ENCODE data around the gene SUPT20H. TPM values are rescaled to one million over a fixed set of nuclear protein-coding genes. Genes with fewer than 3 reads are reported as not detected.
"Not testable (repeated sequence)": the region's sequence is repeated elsewhere in the genome, so short reads cannot be mapped to it uniquely, and the experiment has no call there.

SUPT20H gene
- total RNA-seq, 1 donor from 2014 or later: 100.0 TPM

DNA sequence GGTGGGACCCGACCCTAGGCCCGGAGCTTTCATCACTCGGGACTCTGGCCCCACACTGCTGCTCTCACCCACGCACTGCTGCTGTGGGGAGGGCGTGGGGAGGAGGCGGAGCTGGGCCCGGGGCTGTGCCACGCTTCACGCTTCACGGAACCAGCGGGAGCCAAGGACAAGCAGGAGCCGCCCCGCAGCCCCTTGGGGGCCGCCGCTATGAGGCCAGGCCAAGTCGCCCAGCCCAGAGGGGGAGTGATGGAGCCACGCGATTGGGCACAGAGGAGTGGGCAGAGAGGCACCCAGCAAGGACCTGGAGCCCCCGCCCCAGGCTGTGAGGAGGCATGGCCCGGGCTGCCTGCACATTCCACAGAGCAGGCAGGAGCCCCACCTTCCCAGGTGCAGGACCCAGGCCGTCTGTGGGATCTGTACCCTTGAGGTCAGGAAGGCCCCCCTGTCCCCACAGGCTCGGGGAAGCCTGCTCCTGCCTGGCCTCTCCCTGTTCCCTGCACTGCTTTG, 10.2 kb upstream of the SUPT20H start:
- DNase-seq (ENCODE audit: low spot score): no peak

DNA sequence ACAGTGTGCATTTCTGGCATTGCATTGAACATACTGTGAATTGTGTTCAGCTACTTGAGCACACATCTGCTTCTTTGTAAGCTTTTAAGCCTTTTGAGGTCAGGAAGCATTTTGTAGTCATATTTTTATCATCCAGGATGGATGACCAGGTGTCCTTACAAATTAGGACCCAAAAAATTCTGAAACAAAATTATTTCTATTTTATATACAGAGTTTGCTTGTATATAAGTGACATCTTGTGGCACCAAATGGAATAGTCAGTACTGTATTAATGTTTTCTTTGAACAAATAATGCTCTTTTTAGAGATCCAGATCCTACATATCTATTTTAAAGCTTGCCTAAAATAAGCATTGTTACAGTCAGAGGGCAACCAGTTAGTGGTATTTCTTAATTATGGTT, 9.5 kb upstream of the SUPT20H start:
- no peak for DNase-seq (ENCODE audit: low spot score)

DNA sequence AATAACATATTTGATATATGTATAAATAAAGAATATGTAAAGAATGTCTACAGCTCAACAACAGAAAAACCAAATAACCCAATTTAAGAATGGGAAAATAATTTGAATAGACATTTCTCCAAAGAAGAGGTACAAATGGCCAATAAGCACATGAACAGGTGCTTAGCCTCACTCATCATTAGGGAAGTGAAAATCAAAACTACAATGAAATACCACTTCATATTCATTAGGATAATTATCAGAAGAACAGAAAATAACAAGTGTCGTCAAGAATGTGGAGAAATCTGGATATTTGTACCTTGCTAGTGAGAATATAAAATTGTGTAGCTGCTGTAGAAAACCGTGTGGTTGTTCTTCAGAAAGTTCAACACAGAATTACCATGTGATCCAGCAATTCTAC, 8.4 kb upstream of the SUPT20H start:
- DNase-seq (ENCODE audit: low spot score): no peak

DNA sequence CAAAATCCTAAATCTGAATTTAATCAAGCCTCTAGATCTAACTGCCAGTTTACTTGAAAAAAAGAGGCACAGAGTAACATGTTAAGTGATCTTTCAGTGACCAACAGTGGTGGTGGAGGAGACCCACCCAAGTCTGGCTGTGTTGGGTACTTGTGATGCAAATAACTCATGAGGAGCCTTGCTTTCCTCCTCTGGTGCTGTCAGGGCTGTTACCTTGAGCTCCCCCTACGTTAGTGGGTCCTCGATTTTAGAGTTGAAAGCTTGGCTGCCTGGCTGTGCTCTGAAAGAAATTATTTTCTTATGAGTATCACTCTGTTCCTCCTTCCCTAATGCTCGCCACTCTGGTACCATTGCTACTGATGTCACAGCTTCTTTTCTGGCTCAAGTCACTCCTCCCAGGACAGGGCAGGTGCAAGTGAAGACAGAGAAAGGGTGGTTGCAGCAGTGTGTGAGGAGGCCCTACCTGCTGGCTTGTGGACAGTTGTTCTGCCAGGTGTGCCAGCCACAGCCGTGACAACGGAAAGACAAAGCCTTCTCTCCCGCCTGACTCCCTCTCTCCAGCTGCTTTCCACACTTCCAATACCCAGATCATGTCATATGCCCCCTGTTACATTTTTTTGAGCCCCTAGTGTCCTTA, 6.5 kb upstream of the SUPT20H start:
- DNase-seq (ENCODE audit: low spot score): no peak

DNA sequence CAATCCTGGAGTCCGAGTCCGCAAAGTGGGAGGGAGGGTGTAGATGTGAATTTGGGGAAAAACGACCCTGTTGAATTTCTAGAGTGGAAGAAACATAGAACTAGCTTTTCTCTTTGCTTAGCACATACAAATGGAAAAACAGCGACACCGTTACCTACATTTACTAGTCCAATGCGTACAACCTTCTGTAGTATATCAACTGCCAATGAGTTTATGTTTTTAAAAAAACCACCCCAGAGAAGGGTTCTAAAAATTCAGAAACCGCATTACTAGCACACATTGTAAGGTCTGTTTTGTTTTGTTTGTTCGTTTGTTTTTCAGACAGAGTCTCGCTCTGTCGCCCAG, 332 bp upstream of the SUPT20H start:
- DNase-seq (ENCODE audit: low spot score): no peak

DNA sequence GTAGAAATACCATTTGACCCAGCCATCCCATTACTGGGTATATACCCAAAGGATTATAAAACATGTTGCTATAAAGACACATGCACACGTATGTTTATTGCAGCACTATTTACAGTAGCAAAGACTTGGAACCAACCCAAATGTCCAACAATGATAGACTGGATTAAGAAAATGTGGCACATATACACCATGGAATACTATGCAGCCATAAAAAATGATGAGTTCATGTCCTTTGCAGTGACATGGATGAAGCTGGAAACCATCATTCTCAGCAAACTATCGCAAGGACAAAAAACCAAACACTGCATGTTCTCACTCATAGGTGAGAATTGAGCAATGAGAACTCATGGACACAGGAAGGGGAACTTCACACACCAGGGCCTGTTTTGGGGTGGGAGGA, 3.3 kb downstream of the SUPT20H start:
- not testable (repeated sequence) for DNase-seq (ENCODE audit: low spot score)

DNA sequence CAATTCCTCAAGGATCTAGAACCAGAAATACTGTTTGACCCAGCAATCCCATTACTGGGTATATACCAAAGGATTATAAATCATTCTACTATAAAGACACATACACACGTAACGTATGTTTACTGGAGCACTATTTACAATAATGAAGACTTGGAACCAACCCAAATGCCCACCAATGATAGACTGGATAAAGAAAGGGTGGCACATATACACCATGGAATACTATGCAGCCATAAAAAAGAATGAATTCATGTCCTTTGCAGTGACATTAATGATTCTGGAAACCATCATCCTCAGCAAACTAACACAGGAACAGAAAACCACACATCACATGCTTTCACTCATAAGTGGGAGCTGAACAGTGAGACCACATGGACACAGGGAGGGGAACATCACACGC, 6.4 kb downstream of the SUPT20H start:
- DNase-seq (ENCODE audit: low spot score): not testable (repeated sequence)

DNA sequence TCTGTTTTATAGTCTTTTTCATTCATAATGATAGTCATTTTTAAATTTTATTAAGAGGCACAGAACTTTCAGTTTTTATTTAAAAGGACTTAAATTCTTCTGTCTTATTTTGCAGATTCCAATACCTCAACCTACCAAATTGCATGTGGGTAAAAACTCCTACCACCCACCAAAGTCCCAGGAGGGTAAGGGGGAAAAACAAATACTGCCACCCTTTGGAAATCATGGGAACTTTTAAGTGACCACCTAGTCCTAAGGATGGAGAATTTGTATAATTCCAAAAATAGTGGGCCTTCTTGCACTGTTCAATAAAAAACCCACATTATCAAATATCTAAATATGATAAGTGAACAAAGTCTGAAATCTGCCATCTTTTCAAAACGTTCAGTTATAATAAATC, 9.7 kb downstream of the SUPT20H start:
- DNase-seq (ENCODE audit: low spot score): no peak

DNA sequence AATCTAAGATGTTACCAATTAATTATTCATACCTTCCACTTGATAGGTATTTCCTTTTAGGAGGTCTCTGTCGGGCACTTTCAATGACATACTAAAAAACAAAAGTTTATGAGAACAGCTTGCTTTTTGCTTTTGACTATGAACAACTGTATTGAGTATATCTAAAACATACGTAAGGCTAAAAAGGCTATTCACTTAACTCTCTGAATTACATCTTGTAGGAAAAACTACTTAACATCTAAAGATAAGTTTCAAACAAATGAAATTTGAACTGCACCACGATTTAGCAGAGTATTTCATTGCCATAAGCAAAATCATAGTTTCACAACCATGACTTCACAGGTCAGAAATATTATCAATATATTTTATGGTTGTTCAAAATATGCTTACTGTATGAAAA, 11.6 kb downstream of the SUPT20H start:
- DNase-seq (ENCODE audit: low spot score): no peak

DNA sequence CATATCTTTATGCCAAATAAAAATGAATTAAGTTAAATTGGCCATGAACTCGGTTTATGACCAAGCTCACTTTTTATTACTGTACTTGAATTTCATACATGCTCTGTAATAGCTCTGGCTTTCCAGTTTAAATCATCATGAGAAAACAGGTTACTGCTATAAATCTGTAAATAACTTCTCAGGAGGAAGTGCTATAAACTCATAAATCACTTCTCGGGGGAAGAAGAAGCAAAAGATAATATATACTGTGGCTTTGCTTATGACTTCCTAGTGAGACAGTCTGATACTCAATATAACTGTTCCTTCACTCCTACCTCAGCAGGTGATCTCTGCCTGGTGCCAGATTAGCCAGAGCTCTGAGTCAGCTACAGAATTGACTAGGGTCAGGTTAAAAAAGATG, 12.5 kb downstream of the SUPT20H start:
- no peak for DNase-seq (ENCODE audit: low spot score)

DNA sequence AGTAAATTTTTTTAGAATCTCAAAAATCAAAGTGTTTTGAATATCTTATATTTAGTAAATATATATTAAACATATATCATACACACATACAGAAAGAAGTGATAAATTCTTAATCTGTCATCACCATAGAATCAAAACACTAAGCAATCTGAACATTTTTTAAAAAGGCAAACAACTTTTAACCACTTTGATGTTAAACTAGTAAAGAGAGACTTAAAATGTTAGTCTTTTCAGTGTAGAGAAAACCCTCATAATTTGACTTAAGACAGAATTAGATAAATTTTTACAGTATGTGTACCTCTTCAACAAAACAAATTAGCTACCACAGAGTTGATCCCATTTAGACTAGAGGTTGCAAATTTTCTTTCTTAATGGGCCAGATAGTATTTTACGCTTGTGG, 13.4 kb downstream of the SUPT20H start:
- no peak for DNase-seq (ENCODE audit: low spot score)

DNA sequence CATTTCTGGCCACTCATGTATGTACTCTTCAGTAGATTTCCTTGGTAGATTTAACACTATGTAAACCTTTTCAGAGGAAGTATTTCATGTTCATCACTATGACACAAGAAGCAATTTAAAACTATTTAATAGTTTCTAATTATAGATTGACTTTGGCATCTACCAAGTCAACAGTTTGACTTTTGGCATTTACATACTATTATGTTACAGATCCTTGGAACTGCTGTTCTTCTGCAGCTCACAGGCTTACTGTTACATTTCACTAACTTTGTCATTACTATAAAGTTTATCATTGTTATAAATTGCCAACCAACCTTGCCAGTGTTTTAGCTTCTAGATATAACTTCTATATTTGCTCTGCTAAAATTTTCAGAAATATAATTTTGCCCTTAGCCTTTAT, 18.7 kb downstream of the SUPT20H start:
- DNase-seq (ENCODE audit: low spot score): no peak

DNA sequence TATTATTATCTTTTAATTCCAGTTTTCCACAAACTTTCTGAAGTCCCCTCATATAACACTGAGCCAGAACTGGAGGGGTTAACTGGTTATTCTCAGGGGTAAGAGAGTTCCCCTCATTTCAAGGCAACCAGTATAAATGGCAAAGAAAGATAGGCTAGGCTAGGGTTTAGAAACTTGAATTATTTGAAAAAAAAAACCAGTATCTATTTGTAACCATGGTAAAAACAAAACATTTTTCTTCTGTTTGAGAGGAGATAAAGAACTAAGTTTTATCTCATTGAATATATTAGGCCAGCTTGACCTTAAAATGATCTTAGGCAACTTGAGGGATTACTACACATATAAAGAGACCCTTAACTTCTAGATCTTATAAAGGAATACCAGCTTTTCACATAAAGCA, 19.6 kb downstream of the SUPT20H start:
- DNase-seq (ENCODE audit: low spot score): no peak

DNA sequence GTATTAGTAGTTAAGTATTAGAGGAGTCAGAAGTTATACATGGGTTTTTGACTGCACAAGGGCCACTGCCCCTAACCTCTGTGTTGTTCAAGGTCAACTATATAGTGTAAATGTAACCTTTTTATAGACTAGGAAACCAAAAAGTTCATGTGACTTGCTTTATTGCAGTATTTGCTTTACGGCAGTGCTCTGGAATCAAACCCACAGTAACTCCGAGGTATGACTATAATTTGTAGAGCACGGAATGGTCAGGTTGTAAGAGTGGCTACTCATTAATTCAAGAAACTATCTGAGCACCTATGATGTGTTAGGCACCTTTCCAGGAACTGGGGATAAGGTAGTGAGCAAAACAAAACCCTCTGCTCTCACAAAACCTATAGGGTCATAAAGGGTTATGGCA, 22.2 kb downstream of the SUPT20H start:
- DNase-seq (ENCODE audit: low spot score): no peak

DNA sequence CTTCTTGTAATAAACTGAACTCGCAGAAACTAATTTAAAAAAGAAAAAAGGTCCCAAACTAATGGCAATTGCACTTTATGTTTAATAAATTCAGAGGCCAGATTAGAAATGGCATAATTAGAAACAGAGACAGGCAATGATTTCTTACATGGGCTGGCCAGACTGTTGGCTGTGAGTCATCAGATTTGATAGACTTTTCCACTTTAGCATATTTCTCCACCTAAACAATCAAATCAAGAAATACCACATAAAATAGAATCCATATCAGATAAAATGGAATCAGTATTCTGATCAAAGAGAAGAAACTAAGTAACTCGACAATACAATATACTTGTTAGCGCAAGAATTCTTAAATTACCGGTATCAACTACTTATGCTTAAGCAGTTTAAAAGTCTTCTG, 29.9 kb downstream of the SUPT20H start:
- no peak for DNase-seq (ENCODE audit: low spot score)

DNA sequence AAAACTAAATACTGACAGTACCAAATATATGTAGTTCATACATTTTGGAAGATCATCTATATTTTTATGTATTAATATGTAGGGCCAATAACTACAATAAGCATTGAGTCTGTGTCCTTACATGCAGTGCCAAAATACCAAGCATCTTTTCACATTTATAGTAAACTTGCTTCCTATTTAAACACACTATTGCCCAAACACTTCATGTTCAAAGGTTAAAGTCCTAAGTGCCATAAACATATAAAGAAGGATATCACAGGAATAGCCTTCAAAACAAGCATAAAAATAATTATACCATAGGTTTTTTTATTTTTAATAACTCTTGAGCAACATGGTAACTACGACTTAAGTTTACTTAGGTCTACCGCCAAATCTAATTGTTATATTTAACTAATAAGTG, 31.8 kb downstream of the SUPT20H start:
- no peak for DNase-seq (ENCODE audit: low spot score)

DNA sequence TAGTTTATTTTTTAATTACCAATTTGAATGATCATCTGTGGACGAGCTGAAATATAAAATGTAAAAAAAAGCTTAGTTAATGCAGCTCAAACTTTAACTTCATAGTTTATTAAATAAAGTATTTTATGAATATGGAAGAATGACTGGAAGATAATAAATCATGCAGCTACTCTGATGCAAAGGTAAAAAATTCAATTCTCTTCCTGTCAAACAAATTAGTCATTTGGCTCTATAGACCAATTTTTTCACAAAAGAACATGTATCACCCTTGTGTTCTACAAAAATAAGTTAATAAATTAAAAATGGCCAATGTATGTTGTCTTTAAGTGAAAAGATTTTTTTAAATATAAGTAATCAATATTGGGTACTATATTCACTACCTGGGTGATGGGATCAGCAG, 32.7 kb downstream of the SUPT20H start:
- no peak for DNase-seq (ENCODE audit: low spot score)

DNA sequence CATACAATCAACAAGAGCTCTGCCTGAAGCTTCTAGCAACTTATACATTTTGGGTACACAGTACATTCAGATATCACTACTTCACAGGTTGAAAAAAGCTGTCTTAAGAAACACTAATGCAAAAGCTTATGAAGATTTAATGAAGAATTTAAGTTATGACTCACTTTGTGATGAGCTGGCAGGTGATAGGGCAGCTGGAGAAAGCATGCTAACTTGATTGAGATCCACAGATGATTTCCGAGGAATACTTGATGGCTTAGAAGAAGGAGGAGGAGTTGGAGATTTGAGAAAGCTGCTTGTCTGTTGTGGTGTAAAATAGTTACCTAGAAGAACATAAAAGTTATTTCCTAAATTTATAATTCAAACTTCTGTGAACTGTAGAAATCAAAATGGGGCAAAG, 35.6 kb downstream of the SUPT20H start:
- no peak for DNase-seq (ENCODE audit: low spot score)

DNA sequence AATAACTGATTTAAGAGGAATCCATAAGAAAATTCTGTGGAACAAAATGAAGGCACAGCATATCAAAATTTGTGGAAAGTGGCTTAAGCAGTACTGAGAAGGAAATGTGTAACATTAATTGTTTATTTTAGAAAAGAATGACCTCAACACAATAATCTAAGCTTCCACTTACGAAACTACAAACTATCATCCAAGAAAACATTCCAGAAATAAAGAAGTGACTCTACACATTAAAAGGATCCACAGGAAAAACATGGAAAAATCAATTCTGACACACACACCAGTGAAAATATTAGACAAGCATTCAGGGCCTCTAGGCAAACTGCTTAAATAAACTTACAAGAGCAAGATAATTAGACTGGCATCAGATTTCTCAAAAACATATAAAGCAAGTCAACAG, 44.9 kb downstream of the SUPT20H start:
- DNase-seq (ENCODE audit: low spot score): no peak

DNA sequence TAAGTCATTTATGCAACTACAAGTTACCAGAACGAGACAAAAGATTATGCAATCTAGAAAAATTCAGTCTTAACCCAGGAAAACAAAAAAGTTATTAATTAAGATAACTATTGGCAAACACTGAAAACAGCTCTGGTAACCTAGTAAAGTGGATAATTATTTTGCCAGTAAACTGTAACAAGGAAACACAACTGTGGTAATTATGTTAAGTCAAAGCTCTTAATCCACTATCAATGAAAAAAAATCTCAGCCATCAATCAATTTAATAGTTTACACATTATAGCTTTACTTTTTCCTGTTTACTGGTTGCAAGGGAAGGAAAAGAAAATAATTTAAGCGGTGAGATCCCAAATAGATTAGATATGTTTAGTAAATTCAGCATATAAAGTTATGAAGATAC, 47.7 kb downstream of the SUPT20H start:
- DNase-seq (ENCODE audit: low spot score): no peak

DNA sequence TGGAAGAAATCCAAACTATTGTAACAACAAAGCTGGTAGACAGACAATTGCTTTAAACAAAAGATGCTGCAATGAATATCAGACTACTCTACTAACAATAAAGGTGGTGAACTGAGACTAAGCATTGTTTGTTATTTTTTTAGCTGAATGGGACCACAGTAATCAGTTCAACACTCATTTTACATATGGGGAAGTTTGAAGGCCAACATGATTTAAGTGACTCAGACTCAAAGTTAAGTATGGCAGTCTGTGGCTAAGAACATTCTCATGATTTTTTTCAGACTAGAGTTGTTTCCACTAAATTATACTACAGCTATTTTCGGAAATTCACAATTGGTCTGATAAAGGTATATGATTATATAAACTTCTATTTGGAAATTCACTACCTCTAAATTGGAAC, 48.5 kb downstream of the SUPT20H start:
- DNase-seq (ENCODE audit: low spot score): no peak

DNA sequence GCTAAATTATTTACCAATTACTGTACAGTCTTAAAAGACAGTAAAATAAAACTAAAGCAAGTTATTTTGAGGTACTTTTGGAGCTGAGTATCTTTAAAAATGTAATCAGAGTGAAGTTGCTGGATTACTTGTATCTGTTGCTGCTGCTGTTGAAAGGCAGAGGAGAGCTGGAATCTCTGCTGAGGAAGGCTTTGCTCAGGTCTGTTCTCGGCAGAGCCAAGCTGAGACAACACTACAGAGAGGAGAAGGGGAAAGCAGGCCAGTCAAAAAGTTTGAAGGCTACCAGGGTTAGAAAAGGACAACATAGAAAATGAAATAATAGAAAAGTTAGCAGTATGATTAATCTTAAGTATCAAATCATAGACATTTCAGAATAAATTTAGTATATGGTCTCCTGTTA, 49.1 kb downstream of the SUPT20H start:
- no peak for DNase-seq (ENCODE audit: low spot score)

DNA sequence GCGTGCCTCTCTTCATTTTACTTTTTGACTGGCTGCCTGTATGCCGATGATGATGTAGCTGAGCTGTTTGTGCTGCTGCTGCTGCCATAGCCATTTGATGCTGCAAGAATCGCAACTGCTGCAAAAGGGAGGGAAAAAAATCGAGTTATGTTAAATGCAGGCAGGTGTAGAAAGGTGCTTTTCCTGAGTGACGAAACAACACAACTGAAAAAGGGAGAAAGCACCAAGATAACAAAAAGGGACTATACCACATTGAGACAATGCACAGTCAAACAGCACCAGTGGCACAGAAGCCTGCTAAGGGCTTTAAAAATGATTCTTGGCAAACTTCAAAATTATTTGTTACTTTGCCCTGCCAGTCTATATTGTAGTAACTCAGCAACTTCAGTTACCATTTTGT, 49.8 kb downstream of the SUPT20H start:
- DNase-seq (ENCODE audit: low spot score): no peak

DNA sequence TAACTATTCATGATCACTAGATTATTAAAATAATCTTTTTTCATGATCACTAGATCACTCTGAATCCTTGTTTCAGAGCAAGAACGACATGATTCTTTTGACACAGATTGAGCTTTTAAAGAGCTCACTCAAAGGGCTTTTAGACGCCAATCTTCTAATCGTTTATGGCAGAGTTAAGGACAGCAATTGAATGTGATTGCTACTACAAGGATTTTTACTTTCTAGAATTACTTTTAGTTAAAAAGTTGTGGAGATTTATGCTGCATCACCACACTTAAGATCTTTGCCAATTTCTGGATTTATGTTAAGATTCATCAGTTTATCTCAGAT, 57.6 kb downstream of the SUPT20H start:
- no peak for DNase-seq (ENCODE audit: low spot score)
